CD4-positive, alpha-beta T cell (primary cell): Measurements from ENCODE around the gene ZEB2. TPM values are rescaled to one million over a fixed set of nuclear protein-coding genes. Genes with fewer than 3 reads are reported as not detected.

Source experiments
- ATAC-seq: fragments of 200-7000 bp; cut with Tn5 transposase; one replicate; pipeline ENCODE4 v1.10.0; 2022; ENCODE audit warnings: mild to moderate bottlenecking; ENCODE audit not compliant: poor library complexity
- CTCF ChIA-PET: fragments of 350-600 bp; sonication (Branson Sonifier 250); formaldehyde crosslinking; loops from one replicate; lab custom pipeline; 2021; ENCODE audit warnings: antibody characterized with exemption, inconsistent platforms; lab: Charles Lee
- POLR2A ChIA-PET: fragments of 350-600 bp; sonication (Branson Sonifier 250); formaldehyde crosslinking; loops from one replicate; lab custom pipeline; 2021; ENCODE audit warnings: antibody characterized with exemption, inconsistent platforms; lab: Charles Lee
- DNase-seq, 14 experiments: peaks; one replicate each; pipeline ENCODE4 v3.0.0-alpha.2; 2013 to 2020; ENCODE audit warnings: mixed read lengths in 2 of 14
- H3K27ac ChIP-seq, 2 donors: one replicate each; pipeline versions ENCODE4 v1.5.1 to v1.7.0; 2013; ENCODE audit warnings: low read length in 2 of 2, low read depth in 1 of 2, mild to moderate bottlenecking in 1 of 2
- H3K27me3 ChIP-seq, 2 experiments: 1 replicate in 1 of 2; 2 replicates in 1 of 2; pipeline versions ENCODE4 v1.6.1 to v1.7.0; 2013; ENCODE audit warnings: low read length in 2 of 2, control low read depth in 1 of 2, mild to moderate bottlenecking in 1 of 2, moderate library complexity in 1 of 2; ENCODE audit not compliant: insufficient read depth in 2 of 2, control insufficient read depth in 1 of 2
- H3K36me3 ChIP-seq: one replicate; pipeline ENCODE4 v1.6.1; 2013; ENCODE audit warnings: low read length, control low read depth; ENCODE audit not compliant: insufficient read depth
- H3K4me1 ChIP-seq: one replicate; pipeline ENCODE4 v1.6.1; 2013; ENCODE audit warnings: low read length, control low read depth; ENCODE audit not compliant: insufficient read depth
- H3K4me3 ChIP-seq: one replicate; pipeline ENCODE4 v1.5.1; 2013; ENCODE audit warnings: mild to moderate bottlenecking, low read length, moderate library complexity
- H3K9me3 ChIP-seq, 2 experiments: 1 replicate in 1 of 2; 2 replicates in 1 of 2; pipeline versions ENCODE4 v1.6.1 to v1.7.0; 2013; ENCODE audit warnings: low read length in 2 of 2, mild to moderate bottlenecking in 2 of 2, control low read depth in 1 of 2, moderate library complexity in 1 of 2; ENCODE audit not compliant: control insufficient read depth in 1 of 2, insufficient read depth in 1 of 2
- H3K27ac Mint-ChIP-seq: one replicate; pipeline ENCODE4 v1.8.0; 2020; ENCODE audit warnings: mixed read lengths
- H3K27me3 Mint-ChIP-seq: one replicate; pipeline ENCODE4 v1.8.0; 2021; ENCODE audit warnings: mixed read lengths
- H3K36me3 Mint-ChIP-seq: one replicate; pipeline ENCODE4 v1.8.0; 2021; ENCODE audit warnings: low read depth, mixed read lengths
- H3K4me1 Mint-ChIP-seq: one replicate; pipeline ENCODE4 v1.8.0; 2021; ENCODE audit warnings: low read depth, mixed read lengths
- H3K4me3 Mint-ChIP-seq: one replicate; pipeline ENCODE4 v1.8.0; 2020; ENCODE audit warnings: mild to moderate bottlenecking, mixed read lengths
- H3K9me3 Mint-ChIP-seq: one replicate; pipeline ENCODE4 v1.8.0; 2020; ENCODE audit warnings: mixed read lengths
- intact Hi-C, 2 experiments: fragments of 100-400 bp; cut with DNase I in 1 of 2; cut with micrococcal nuclease in 1 of 2; formaldehyde crosslinking; loops; one replicate each; pipeline versions ENCODE4 v1.15.1 to v1.9.0; 2023 to 2025; cut with DNase I, micrococcal nuclease
- total RNA-seq, 174 experiments: library from RNA in 2 of 174; stranded (reverse) in 2 of 174; gene quantifications; one replicate each; pipeline ENCODE4 v1.2.3 and lab custom pipeline; 2021 to 2026
- TF ChIP-seq, protein P1 (sequence below): fragments of 200-600 bp; IDR thresholded peaks from one replicate; pipeline ENCODE4 v1.8.0; 2022; ENCODE audit warnings: antibody characterized with exemption, mild to moderate bottlenecking

ZEB2 gene
- total RNA-seq, 2 experiments from 2014 or later = 12.3 to 13.4 TPM

DNA sequence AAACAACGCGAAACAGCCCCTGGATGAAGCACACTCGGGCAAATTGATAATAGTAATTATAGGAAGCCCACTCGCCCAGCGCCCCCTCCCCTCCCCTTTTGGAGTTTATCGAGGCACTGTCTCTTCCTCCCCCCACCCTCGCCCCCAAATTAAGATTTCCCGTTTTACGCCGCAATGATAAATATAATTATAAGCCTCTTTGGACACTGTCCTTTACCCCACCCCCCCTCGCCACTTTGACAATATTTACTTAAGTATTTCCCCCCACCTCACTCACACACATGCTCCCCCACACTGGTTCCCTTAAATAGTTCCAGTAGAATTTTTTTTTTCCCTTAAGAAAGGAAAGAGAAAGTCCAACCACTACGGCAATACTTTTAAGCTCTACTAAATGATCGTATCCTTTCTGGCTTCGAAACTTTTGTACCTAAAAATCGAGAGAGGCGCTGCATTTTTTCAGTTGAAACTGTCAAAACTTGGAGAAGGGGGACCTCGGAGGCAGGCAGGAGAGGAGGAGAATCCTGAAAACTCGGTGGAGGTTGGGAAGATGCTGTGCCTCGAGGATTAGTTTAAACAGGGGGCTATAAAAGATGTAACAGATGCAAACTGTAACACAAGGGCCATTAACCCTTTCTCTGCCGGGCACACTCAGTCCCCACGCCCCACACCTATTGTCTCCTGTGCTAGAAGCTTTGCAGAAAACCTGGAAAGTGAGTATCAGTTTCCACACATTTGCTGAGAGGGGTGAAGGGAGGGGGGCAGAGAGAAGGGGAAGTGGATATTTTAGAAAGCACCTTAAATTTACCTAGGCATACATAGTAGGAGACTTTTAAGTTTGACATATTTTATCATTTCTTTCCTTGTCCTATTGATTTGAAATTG, 1.8 kb downstream of the ZEB2 start:
- intact Hi-C loops = loop anchor here (10.0 kb wide), 2 partner anchors 183 to 333 kb away; a partner anchor contains a TSS
- Mint-ChIP-seq H3K4me1 (peaks cover 16% of the 10 kb centered on the region), H3K27me3 (peaks cover 38% of the 10 kb centered on the region), H3K9me3 (no peaks in the 10 kb centered on the region), H3K36me3 (peaks cover 5% of the 10 kb centered on the region), H3K27ac (peak overlapping the region; percentile 40), H3K4me3 (peak overlapping the region; percentile 79)
- TF ChIP-seq, protein P1, sequence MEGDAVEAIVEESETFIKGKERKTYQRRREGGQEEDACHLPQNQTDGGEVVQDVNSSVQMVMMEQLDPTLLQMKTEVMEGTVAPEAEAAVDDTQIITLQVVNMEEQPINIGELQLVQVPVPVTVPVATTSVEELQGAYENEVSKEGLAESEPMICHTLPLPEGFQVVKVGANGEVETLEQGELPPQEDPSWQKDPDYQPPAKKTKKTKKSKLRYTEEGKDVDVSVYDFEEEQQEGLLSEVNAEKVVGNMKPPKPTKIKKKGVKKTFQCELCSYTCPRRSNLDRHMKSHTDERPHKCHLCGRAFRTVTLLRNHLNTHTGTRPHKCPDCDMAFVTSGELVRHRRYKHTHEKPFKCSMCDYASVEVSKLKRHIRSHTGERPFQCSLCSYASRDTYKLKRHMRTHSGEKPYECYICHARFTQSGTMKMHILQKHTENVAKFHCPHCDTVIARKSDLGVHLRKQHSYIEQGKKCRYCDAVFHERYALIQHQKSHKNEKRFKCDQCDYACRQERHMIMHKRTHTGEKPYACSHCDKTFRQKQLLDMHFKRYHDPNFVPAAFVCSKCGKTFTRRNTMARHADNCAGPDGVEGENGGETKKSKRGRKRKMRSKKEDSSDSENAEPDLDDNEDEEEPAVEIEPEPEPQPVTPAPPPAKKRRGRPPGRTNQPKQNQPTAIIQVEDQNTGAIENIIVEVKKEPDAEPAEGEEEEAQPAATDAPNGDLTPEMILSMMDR = no peak
- DNase-seq (no peak), ATAC-seq (no peak)
- Histone ChIP-seq H3K4me3 (peak overlapping the region; percentile 68), H3K27me3 (peaks cover 63 to 79% of the 10 kb centered on the region in 2 experiments), H3K9me3 (no peaks in the 10 kb centered on the region), H3K27ac (peak overlapping the region in 1 of 2 donors; percentile 20), H3K4me1 (peaks cover 40% of the 10 kb centered on the region), H3K36me3 (no peaks in the 10 kb centered on the region)
- ChIA-PET CTCF (no interaction called here), POLR2A (interaction anchor here (1.1 kb wide), 1 partner anchor 23 kb away, joined by 5 read pairs; no protein-coding TSS in a partner anchor)

DNA sequence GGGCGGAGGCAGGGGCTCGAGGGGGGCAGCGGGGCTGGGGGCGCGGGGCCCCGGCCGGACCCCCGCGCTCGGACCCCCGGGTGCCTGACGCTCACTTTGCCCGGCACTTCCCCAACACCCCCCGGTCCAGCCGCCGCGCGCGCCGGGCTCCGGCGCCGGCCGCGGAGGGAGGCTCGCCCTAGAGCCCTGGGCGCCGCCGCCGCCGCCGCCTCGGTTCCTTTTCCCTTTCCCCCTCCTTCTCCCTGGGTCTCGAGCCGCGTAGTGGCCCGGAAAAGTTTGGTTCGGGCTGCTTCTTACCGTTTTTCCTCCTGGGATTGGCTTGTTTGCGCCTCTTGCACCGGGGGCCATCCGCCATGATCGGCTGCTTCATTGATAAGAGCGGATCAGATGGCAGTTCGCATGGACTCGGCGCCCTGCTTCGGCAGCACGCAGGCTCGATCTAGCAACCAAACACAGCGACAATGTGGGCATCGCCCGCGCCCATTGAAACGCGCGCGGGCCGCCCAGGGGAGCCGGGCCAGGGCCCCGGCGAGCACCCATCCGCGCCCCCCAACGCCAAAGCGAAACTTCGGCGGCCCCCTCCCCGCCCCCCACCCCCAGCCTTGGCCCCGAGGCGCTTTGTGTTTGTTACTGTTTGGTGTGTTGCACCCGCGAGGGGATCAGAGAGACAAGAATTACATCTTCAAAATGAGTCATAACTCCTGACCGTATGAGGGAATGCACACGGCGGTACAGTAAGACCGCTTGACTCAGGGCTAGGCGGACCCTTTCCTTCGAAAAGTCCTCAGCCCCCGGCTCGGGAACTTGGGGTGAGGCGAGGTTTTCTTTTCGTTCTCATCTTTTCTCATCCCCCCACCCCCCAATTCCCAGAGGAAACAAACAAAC, 2.7 kb downstream of the ZEB2 start:
- intact Hi-C loops = loop anchor here (10.0 kb wide), 2 partner anchors 182 to 332 kb away; a partner anchor contains a TSS
- Mint-ChIP-seq H3K27ac (peak overlapping the region; percentile 40), H3K4me3 (peak overlapping the region; percentile 96), H3K27me3 (peaks cover 38% of the 10 kb centered on the region), H3K9me3 (no peaks in the 10 kb centered on the region), H3K36me3 (peaks cover 5% of the 10 kb centered on the region), H3K4me1 (peaks cover 8% of the 10 kb centered on the region)
- TF ChIP-seq, protein P1 = no peak
- ChIA-PET CTCF (no interaction called here), POLR2A (no interaction called here)
- DNase-seq (peak in 7 of 14 experiments; percentile 25 to 80 (median 45)), ATAC-seq (peak; percentile 61)
- H3K27ac ChIP-seq = peak overlapping the region in 1 of 2 donors; percentile 48
- H3K9me3 ChIP-seq = no peaks in the 10 kb centered on the region
- peaks cover 34% of the 10 kb centered on the region for H3K4me1 ChIP-seq
- no peaks in the 10 kb centered on the region for H3K36me3 ChIP-seq
- H3K27me3 ChIP-seq = peaks cover 55 to 77% of the 10 kb centered on the region in 2 experiments
- H3K4me3 ChIP-seq = peak overlapping the region; percentile 68

DNA sequence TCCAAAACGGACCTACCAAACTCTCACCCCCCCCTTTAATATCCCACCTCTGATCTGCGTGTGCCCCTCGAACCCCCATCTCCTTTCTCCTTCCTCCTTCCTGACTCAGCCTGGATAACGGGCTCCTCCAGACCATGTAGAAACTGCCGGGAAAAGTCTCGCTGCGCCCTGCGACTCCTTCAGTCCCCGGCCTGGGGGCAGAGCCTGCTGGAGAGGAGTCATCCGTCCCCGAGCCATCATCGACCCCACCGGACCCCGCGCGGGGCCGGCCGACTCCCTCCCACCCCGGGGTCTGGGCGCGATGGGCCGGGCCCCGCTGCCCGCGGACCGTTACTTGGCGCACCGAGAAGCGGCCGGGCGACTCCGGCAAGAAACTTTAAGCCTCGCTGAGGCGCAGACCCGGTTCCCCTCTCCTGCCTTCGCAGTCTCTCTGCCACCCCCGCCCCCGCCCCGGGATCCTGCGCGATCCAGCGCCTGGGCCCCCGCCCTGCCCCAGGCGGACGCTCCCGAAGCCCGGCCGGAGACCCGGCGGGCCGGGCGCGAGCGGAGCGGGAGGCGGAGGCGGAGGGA, 3.4 kb downstream of the ZEB2 start:
- peaks cover 52 to 73% of the 10 kb centered on the region in 2 experiments for H3K27me3 ChIP-seq
- H3K9me3 ChIP-seq = no peaks in the 10 kb centered on the region
- H3K4me1 ChIP-seq = peaks cover 34% of the 10 kb centered on the region
- ATAC-seq (no peak), DNase-seq (peak in 2 of 14 experiments; percentile 2 to 32)
- H3K4me3 ChIP-seq = peak overlapping the region; percentile 59
- intact Hi-C loops = loop anchor here (10.0 kb wide), 2 partner anchors 182 to 332 kb away; a partner anchor contains a TSS
- TF ChIP-seq, protein P1 = no peak
- CTCF ChIA-PET = no interaction called here
- Mint-ChIP-seq H3K4me1 (peaks cover 6% of the 10 kb centered on the region), H3K36me3 (peaks cover 5% of the 10 kb centered on the region), H3K27ac (no peak overlapping the region), H3K9me3 (no peaks in the 10 kb centered on the region), H3K27me3 (peaks cover 42% of the 10 kb centered on the region), H3K4me3 (peak overlapping the region; percentile 72)
- H3K27ac ChIP-seq = no peak overlapping the region
- H3K36me3 ChIP-seq = no peaks in the 10 kb centered on the region
- POLR2A ChIA-PET = no interaction called here
